Type B pancreatic cell (in vitro differentiated cells): ENCODE data around the gene TWF2. TPM values are rescaled to one million over a fixed set of nuclear protein-coding genes. Genes with fewer than 3 reads are reported as not detected.

Experiments used
- DNase-seq: peaks from one replicate; pipeline ENCODE4 v3.0.0; 2021; ENCODE audit warnings: mixed read lengths; ENCODE audit not compliant: unreplicated experiment; ENCODE audit errors: extremely low spot score
- H3K27ac Mint-ChIP-seq: 2 replicates; pipeline ENCODE4 v1.8.0; 2021; ENCODE audit warnings: mild to moderate bottlenecking, mixed read lengths
- H3K27me3 Mint-ChIP-seq: 2 replicates; pipeline ENCODE4 v1.8.0; 2021; ENCODE audit warnings: mixed read lengths
- H3K36me3 Mint-ChIP-seq: 2 replicates; pipeline ENCODE4 v1.8.0; 2021; ENCODE audit warnings: mixed read lengths
- H3K4me1 Mint-ChIP-seq: one replicate; pipeline ENCODE4 v1.8.0; 2021; ENCODE audit warnings: mixed read lengths; ENCODE audit not compliant: unreplicated experiment
- H3K4me3 Mint-ChIP-seq: 2 replicates; pipeline ENCODE4 v1.8.0; 2021; ENCODE audit warnings: mild to moderate bottlenecking, mixed read lengths
- H3K9me3 Mint-ChIP-seq: 2 replicates; pipeline ENCODE4 v1.8.0; 2021; ENCODE audit warnings: mixed read lengths
- CTCF ChIP-seq: fragments of 200-600 bp; sonication (generic); conservative IDR thresholded peaks from 2 replicates; pipeline ENCODE4 v1.5.0; 2021; ENCODE audit warnings: antibody characterized with exemption, mild to moderate bottlenecking
- total RNA-seq: library from RNA; stranded (reverse); gene quantifications from 2 replicates; pipeline ENCODE4 v1.2.1, GENCODE V29; 2021; ENCODE audit warnings: low replicate concordance

The TWF2 gene
- total RNA-seq, 1 donor from 2014 or later = 33.7 TPM

- H3K27ac Mint-ChIP-seq = no peak overlapping the region
- no peaks in the 10 kb centered on the region for H3K36me3 Mint-ChIP-seq
- H3K27me3 Mint-ChIP-seq = no peaks in the 10 kb centered on the region
- no peaks in the 10 kb centered on the region for H3K4me1 Mint-ChIP-seq
- H3K9me3 Mint-ChIP-seq = no peaks in the 10 kb centered on the region
- DNase-seq = no peak
- no peak for TF ChIP-seq CTCF
- no peak overlapping the region for H3K4me3 Mint-ChIP-seq
Measured at GRCh38 chr3:52228266-52228665, 10.7 kb downstream of the TWF2 start.

- Mint-ChIP-seq H3K36me3 (no peaks in the 10 kb centered on the region), H3K9me3 (no peaks in the 10 kb centered on the region), H3K4me3 (no peak overlapping the region), H3K4me1 (no peaks in the 10 kb centered on the region), H3K27me3 (no peaks in the 10 kb centered on the region), H3K27ac (no peak overlapping the region)
- DNase-seq = no peak
- no peak for TF ChIP-seq CTCF
Measured at GRCh38 chr3:52227766-52228165, 11.2 kb downstream of the TWF2 start.

DNA sequence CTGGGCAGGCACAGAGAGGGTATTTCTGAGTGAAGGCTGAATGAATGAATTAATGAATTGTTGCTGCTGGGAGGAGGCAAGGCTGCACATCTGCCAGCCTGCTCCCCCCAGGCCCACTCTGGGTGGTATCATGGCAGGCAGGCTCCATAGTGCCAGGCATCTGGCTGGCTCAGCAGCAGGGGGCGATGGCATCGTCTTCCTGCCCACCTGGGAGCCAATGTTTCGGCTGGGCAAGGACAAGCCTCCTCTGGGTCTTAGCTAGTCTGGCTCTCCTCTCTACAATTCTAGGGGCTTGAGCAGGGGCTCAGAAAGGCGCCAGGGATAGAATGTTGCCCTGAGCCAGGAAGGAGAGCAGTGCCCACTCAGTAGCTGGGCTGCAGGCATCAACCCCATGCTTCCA lies 11.8 kb downstream of the TWF2 start:
- no peak for TF ChIP-seq CTCF

GRCh38 chr3:52226229-52226817 lies 12.6 kb downstream of the TWF2 start:
- Mint-ChIP-seq H3K27ac (no peak overlapping the region), H3K9me3 (no peaks in the 10 kb centered on the region), H3K36me3 (no peaks in the 10 kb centered on the region), H3K4me1 (no peaks in the 10 kb centered on the region), H3K27me3 (no peaks in the 10 kb centered on the region), H3K4me3 (no peak overlapping the region)
- peak; percentile 53 for DNase-seq
- TF ChIP-seq CTCF = no peak

More for the DNA sequence above, 11.8 kb downstream of the TWF2 start:
- H3K27ac Mint-ChIP-seq = no peak overlapping the region
- no peaks in the 10 kb centered on the region for H3K36me3 Mint-ChIP-seq
- no peaks in the 10 kb centered on the region for H3K9me3 Mint-ChIP-seq
- H3K4me3 Mint-ChIP-seq = no peak overlapping the region
- H3K4me1 Mint-ChIP-seq = no peaks in the 10 kb centered on the region
- H3K27me3 Mint-ChIP-seq = no peaks in the 10 kb centered on the region
- DNase-seq = no peak

- DNase-seq = peak; percentile 58
- no peak for TF ChIP-seq CTCF
- Mint-ChIP-seq H3K36me3 (no peaks in the 10 kb centered on the region), H3K4me3 (no peak within 1 kb of the TSS), H3K27me3 (no peaks in the 10 kb centered on the region), H3K4me1 (no peaks in the 10 kb centered on the region), H3K27ac (no peak within 1 kb of the TSS), H3K9me3 (no peaks in the 10 kb centered on the region)
Measured at GRCh38 chr3:52225452-52226228, 13.3 kb downstream of the TWF2 start, which contains the start of gene TLR9. TSS of gene TLR9 (minus strand) at chr3:52225645. CDS start at chr3:52225529, 116 bp downstream.
